HEK293 (cell line): ENCODE measurements around the gene FXYD5.
"Not testable (repeated sequence)": the region's sequence is repeated elsewhere in the genome, so short reads cannot be mapped to it uniquely, and the experiment has no call there.

Experiments used
- CTCF ChIA-PET: fragments of 350-600 bp; formaldehyde crosslinking; extraction: SDS; loops from one replicate; lab custom pipeline; 2021; ENCODE audit warnings: antibody characterized with exemption; lab: Yijun Ruan, JAX
- POLR2A ChIA-PET: fragments of 300-600 bp; formaldehyde crosslinking; extraction: SDS; loops from one replicate; lab custom pipeline; 2020; ENCODE audit warnings: antibody characterized with exemption, inconsistent platforms; lab: Yijun Ruan, JAX
- H3K27ac ChIP-seq: fragments of 200-500 bp; sonication (Bioruptor generic); 2 replicates; pipeline ENCODE4 v1.5.1; 2014; ENCODE audit warnings: low read depth, low read length, control low read depth, inconsistent platforms; ENCODE audit errors: extremely low read depth
- H3K36me3 ChIP-seq, 2 experiments: fragments of 200-500 bp in 1 of 2; sonication (Bioruptor generic) in 1 of 2; 1 replicate in 1 of 2; 2 replicates in 1 of 2; pipeline ENCODE4 v1.5.1; 2014 to 2017; ENCODE audit warnings: inconsistent platforms in 2 of 2, low read length in 2 of 2; ENCODE audit not compliant: control insufficient read depth in 2 of 2, insufficient read depth in 1 of 2
- H3K4me1 ChIP-seq: fragments of 200-500 bp; sonication (Bioruptor generic); 2 replicates; pipeline ENCODE4 v1.5.1; 2014; ENCODE audit warnings: mild to moderate bottlenecking, low read length, inconsistent platforms; ENCODE audit not compliant: control insufficient read depth, insufficient read depth
- H3K4me3 ChIP-seq: 2 replicates; pipeline ENCODE4 v1.5.1; 2011; ENCODE audit warnings: low read depth, mild to moderate bottlenecking, control low read depth, low read length, moderate library complexity
- H3K9me3 ChIP-seq: fragments of 200-500 bp; sonication (Bioruptor generic); 2 replicates; pipeline ENCODE4 v1.5.1; 2014; ENCODE audit warnings: low read depth, low read length, inconsistent platforms; ENCODE audit not compliant: control insufficient read depth, insufficient read depth
- GFI1B ChIP-seq: fragments of 450-650 bp; formaldehyde crosslinking; IDR thresholded peaks from 2 replicates; pipeline ENCODE4 v1.5.1; 2016; ENCODE audit warnings: missing biosample characterization, missing genetic modification characterization
- IKZF3 ChIP-seq: fragments of 450-650 bp; IDR thresholded peaks from 2 replicates; pipeline ENCODE4 v1.5.0; 2018; ENCODE audit warnings: missing biosample characterization, mild to moderate bottlenecking, missing genetic modification characterization, moderate library complexity
- YY1 ChIP-seq: fragments of 450-650 bp; formaldehyde crosslinking; IDR thresholded peaks from 2 replicates; pipeline ENCODE4 v1.5.1; 2018; ENCODE audit warnings: missing biosample characterization, missing genetic modification characterization
- ZBTB48 ChIP-seq: fragments of 450-650 bp; formaldehyde crosslinking; IDR thresholded peaks from 2 replicates; pipeline ENCODE4 v1.5.1; 2016; ENCODE audit warnings: missing biosample characterization, missing genetic modification characterization
- ZNF146 ChIP-seq: fragments of 450-650 bp; formaldehyde crosslinking; IDR thresholded peaks from 2 replicates; pipeline ENCODE4 v1.5.1; 2016; ENCODE audit warnings: missing biosample characterization, missing genetic modification characterization
- ZNF157 ChIP-seq: fragments of 450-650 bp; formaldehyde crosslinking; IDR thresholded peaks from 2 replicates; pipeline ENCODE4 v1.5.1; 2016; ENCODE audit warnings: missing biosample characterization, missing genetic modification characterization
- ZNF214 ChIP-seq: fragments of 450-650 bp; formaldehyde crosslinking; IDR thresholded peaks from 2 replicates; pipeline ENCODE4 v1.5.1; 2017; ENCODE audit warnings: missing biosample characterization, mild to moderate bottlenecking, missing genetic modification characterization, borderline replicate concordance
- ZNF266 ChIP-seq: fragments of 450-650 bp; formaldehyde crosslinking; IDR thresholded peaks from 2 replicates; pipeline ENCODE4 v1.5.1; 2016; ENCODE audit warnings: missing biosample characterization, missing genetic modification characterization, low read depth
- ZNF510 ChIP-seq: fragments of 450-650 bp; formaldehyde crosslinking; IDR thresholded peaks from 2 replicates; pipeline ENCODE4 v1.5.1; 2018; ENCODE audit warnings: mild to moderate bottlenecking, missing genetic modification characterization, missing biosample characterization; ENCODE audit not compliant: insufficient replicate concordance
- ZNF560 ChIP-seq: fragments of 450-650 bp; formaldehyde crosslinking; IDR thresholded peaks from 2 replicates; pipeline ENCODE4 v1.5.1; 2017; ENCODE audit warnings: missing biosample characterization, missing genetic modification characterization, borderline replicate concordance
- ZNF664 ChIP-seq: fragments of 450-650 bp; formaldehyde crosslinking; IDR thresholded peaks from 2 replicates; pipeline ENCODE4 v1.5.1; 2016; ENCODE audit warnings: missing biosample characterization, missing genetic modification characterization
- ZNF792 ChIP-seq: fragments of 450-650 bp; formaldehyde crosslinking; IDR thresholded peaks from 2 replicates; pipeline ENCODE4 v1.5.1; 2016; ENCODE audit warnings: missing biosample characterization, missing genetic modification characterization
- ZSCAN16 ChIP-seq: fragments of 450-650 bp; formaldehyde crosslinking; IDR thresholded peaks from 2 replicates; pipeline ENCODE4 v1.5.1; 2016; ENCODE audit warnings: missing biosample characterization, missing genetic modification characterization
- TF ChIP-seq, protein P1 (sequence below): fragments of 450-650 bp; formaldehyde crosslinking; IDR thresholded peaks from 2 replicates; pipeline ENCODE4 v1.5.1; 2016; ENCODE audit warnings: missing biosample characterization, missing genetic modification characterization
- TF ChIP-seq, protein P2 (sequence below): fragments of 450-650 bp; formaldehyde crosslinking; IDR thresholded peaks from 2 replicates; pipeline ENCODE4 v1.5.1; 2016; ENCODE audit warnings: missing biosample characterization, missing genetic modification characterization
- TF ChIP-seq, protein P3 (sequence below): fragments of 450-650 bp; formaldehyde crosslinking; IDR thresholded peaks from 2 replicates; pipeline ENCODE4 v1.5.1; 2016; ENCODE audit warnings: missing biosample characterization, missing genetic modification characterization
- TF ChIP-seq, protein P4 (sequence below): fragments of 450-650 bp; formaldehyde crosslinking; optimal IDR thresholded peaks from 2 replicates; pipeline ENCODE3; 2016; ENCODE audit warnings: missing biosample characterization, mild to moderate bottlenecking, missing genetic modification characterization
- TF ChIP-seq, protein P5 (sequence below): fragments of 450-650 bp; formaldehyde crosslinking; IDR thresholded peaks from 2 replicates; pipeline ENCODE4 v1.5.1; 2016; ENCODE audit warnings: missing biosample characterization, missing genetic modification characterization

The FXYD5 gene

DNA sequence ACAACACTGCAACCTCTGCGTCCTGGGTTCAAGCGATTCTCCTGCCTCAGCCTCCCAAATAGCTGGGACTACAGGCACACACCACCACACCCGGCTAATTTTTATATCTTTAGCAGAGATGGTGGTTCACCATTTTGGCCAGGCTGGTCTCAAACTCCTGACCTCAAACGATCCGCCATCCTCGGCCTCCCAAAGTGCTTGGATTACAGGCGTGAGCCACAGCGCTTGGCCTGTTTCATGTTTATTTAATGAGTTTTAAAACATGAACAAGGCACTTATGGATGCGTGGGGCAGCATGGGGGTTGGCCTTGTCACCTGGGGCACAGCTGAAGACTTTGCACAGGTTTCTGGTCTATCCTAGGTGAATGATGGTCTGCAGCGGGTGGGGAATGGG, 1.4 kb upstream of the FXYD5 start:
- not testable (repeated sequence) for H3K27ac ChIP-seq, H3K4me3 ChIP-seq, H3K9me3 ChIP-seq
- H3K36me3 ChIP-seq, result peaks cover 9 to 15% of the 10 kb centered on the region in 2 experiments
- ChIA-PET POLR2A (interaction anchor here (1.8 to 2.7 kb wide), 2 partner anchors 12 to 111 kb away, joined by 4 to 25 read pairs; no protein-coding TSS in a partner anchor), CTCF (interaction anchor here (0.6 to 5.9 kb wide), 14 partner anchors 8 to 713 kb away, joined by 3 to 82 read pairs (median 3); partner anchors contain the start of genes FXYD7 and LGI4)
- H3K4me1 ChIP-seq, result peaks cover 24% of the 10 kb centered on the region
- peak; percentile 69; the same call in 1 of the 2 replicates for TF ChIP-seq ZSCAN16

DNA sequence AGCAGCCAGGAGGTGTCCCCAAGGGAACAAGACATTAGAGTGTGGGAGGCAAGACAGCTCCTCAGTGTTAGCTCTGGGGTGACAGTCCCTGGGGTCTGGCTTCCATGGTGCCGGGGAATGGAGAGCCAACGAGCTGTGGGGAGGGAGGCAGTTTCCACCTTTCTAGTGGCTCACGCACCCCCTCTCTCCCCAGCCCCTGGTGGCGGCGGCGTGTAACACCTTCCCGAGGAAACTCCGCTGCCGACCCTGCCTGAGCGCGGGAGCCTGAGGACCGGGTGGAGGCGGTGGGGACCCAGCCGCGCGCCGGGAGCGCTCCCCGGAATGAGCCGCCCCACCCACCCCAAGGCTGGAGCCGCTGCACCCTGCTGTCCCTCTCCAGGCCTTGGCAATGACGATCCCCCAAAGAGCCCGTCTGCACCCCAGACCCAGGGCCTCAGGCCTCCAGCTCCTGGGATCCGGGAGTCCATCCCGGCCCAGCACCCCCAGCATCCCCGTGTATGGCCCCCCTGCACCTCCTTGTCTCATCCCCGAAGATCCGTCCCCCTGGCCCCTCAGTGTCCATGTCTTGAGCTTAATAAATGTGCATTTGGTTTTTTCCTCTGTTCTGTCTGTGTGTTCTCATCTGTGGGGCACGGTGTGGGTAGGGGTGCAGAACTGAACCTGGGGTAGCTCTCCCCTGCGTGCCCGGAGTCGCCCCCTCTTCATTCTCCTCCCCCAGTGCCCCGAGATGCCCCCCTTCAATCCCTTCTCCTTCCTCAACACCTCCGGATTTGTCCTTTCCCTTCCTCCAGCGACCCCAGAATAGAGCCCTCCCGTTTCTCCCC, 622 bp upstream of the FXYD5 start:
- Histone ChIP-seq H3K9me3 (no peaks in the 10 kb centered on the region), H3K4me3 (peak overlapping the region; percentile 57), H3K36me3 (peaks cover 17 to 23% of the 10 kb centered on the region in 2 experiments), H3K4me1 (peaks cover 24% of the 10 kb centered on the region), H3K27ac (peak overlapping the region; percentile 30; the same call in 1 of the 2 replicates)
- TF ChIP-seq, protein P1, sequence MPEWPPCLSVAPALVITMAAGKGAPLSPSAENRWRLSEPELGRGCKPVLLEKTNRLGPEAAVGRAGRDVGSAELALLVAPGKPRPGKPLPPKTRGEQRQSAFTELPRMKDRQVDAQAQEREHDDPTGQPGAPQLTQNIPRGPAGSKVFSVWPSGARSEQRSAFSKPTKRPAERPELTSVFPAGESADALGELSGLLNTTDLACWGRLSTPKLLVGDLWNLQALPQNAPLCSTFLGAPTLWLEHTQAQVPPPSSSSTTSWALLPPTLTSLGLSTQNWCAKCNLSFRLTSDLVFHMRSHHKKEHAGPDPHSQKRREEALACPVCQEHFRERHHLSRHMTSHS (tag by site-specific recombination), result peak; percentile 9; the same call in 1 of the 2 replicates
- TF ChIP-seq ZNF560 (tag by site-specific recombination) (no peak), ZNF510 (no peak), YY1 (tag by site-specific recombination) (0 out of 2 replicates have a peak, but pooled peaks have one; percentile 35), ZNF146 (tag by site-specific recombination) (peak; percentile 30; the same call in 1 of the 2 replicates), ZNF214 (no peak), ZNF792 (tag by site-specific recombination) (no peak), ZNF266 (tag by site-specific recombination) (0 out of 2 replicates have a peak, but pooled peaks have one; percentile 3), ZNF157 (tag by site-specific recombination) (no peak), ZBTB48 (tag by site-specific recombination) (peak; percentile 33; the same call in 1 of the 2 replicates), GFI1B (tag by site-specific recombination) (peak; percentile 45; the same call in 1 of the 2 replicates), ZNF664 (tag by site-specific recombination) (no peak), IKZF3 (tag by site-specific recombination) (peak; percentile 60; the same call in 1 of the 2 replicates)
- TF ChIP-seq, protein P2, sequence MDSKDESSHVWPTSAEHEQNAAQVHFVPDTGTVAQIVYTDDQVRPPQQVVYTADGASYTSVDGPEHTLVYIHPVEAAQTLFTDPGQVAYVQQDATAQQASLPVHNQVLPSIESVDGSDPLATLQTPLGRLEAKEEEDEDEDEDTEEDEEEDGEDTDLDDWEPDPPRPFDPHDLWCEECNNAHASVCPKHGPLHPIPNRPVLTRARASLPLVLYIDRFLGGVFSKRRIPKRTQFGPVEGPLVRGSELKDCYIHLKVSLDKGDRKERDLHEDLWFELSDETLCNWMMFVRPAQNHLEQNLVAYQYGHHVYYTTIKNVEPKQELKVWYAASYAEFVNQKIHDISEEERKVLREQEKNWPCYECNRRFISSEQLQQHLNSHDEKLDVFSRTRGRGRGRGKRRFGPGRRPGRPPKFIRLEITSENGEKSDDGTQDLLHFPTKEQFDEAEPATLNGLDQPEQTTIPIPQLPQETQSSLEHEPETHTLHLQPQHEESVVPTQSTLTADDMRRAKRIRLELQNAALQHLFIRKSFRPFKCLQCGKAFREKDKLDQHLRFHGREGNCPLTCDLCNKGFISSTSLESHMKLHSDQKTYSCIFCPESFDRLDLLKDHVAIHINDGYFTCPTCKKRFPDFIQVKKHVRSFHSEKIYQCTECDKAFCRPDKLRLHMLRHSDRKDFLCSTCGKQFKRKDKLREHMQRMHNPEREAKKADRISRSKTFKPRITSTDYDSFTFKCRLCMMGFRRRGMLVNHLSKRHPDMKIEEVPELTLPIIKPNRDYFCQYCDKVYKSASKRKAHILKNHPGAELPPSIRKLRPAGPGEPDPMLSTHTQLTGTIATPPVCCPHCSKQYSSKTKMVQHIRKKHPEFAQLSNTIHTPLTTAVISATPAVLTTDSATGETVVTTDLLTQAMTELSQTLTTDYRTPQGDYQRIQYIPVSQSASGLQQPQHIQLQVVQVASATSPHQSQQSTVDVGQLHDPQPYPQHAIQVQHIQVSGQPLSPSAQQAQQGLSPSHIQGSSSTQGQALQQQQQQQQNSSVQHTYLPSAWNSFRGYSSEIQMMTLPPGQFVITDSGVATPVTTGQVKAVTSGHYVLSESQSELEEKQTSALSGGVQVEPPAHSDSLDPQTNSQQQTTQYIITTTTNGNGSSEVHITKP (tag by site-specific recombination), result peak; percentile 85
- TF ChIP-seq, protein P3, sequence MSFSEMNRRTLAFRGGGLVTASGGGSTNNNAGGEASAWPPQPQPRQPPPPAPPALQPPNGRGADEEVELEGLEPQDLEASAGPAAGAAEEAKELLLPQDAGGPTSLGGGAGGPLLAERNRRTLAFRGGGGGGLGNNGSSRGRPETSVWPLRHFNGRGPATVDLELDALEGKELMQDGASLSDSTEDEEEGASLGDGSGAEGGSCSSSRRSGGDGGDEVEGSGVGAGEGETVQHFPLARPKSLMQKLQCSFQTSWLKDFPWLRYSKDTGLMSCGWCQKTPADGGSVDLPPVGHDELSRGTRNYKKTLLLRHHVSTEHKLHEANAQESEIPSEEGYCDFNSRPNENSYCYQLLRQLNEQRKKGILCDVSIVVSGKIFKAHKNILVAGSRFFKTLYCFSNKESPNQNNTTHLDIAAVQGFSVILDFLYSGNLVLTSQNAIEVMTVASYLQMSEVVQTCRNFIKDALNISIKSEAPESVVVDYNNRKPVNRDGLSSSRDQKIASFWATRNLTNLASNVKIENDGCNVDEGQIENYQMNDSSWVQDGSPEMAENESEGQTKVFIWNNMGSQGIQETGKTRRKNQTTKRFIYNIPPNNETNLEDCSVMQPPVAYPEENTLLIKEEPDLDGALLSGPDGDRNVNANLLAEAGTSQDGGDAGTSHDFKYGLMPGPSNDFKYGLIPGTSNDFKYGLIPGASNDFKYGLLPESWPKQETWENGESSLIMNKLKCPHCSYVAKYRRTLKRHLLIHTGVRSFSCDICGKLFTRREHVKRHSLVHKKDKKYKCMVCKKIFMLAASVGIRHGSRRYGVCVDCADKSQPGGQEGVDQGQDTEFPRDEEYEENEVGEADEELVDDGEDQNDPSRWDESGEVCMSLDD (tag by site-specific recombination), result peak; percentile 52
- TF ChIP-seq, protein P4, sequence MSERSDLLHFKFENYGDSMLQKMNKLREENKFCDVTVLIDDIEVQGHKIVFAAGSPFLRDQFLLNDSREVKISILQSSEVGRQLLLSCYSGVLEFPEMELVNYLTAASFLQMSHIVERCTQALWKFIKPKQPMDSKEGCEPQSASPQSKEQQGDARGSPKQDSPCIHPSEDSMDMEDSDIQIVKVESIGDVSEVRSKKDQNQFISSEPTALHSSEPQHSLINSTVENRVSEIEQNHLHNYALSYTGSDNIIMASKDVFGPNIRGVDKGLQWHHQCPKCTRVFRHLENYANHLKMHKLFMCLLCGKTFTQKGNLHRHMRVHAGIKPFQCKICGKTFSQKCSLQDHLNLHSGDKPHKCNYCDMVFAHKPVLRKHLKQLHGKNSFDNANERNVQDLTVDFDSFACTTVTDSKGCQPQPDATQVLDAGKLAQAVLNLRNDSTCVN (tag by site-specific recombination), result no peak
- TF ChIP-seq, protein P5, sequence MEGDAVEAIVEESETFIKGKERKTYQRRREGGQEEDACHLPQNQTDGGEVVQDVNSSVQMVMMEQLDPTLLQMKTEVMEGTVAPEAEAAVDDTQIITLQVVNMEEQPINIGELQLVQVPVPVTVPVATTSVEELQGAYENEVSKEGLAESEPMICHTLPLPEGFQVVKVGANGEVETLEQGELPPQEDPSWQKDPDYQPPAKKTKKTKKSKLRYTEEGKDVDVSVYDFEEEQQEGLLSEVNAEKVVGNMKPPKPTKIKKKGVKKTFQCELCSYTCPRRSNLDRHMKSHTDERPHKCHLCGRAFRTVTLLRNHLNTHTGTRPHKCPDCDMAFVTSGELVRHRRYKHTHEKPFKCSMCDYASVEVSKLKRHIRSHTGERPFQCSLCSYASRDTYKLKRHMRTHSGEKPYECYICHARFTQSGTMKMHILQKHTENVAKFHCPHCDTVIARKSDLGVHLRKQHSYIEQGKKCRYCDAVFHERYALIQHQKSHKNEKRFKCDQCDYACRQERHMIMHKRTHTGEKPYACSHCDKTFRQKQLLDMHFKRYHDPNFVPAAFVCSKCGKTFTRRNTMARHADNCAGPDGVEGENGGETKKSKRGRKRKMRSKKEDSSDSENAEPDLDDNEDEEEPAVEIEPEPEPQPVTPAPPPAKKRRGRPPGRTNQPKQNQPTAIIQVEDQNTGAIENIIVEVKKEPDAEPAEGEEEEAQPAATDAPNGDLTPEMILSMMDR (tag by site-specific recombination), result peak; percentile 65; the same call in 1 of the 2 replicates
- ChIA-PET CTCF (interaction anchor here (0.5 to 5.9 kb wide), 27 partner anchors 8 to 841 kb away, joined by 3 to 82 read pairs (median 4); partner anchors contain the start of genes FXYD7 and LGI4), POLR2A (interaction anchor here (0.6 to 2.7 kb wide), 6 partner anchors 9 to 152 kb away, joined by 3 to 25 read pairs (median 5); partner anchors contain the start of gene LGI4)
